ENCODE results near the gene UPF3A.
A peak's percentile ranks its signal among the peaks of the same experiment; 100 is the strongest.

Gene UPF3A

GRCh38 chr13:114314074-114314912 lies 32.9 kb downstream of the UPF3A start, which contains the start of gene CHAMP1 (continued):
- peak; percentile 49; the same call in 1 of the 2 replicates for TF ChIP-seq KLF17 (tag by site-specific recombination; IDR thresholded peaks at IDR 0.05)
- peak; percentile 83 for TF ChIP-seq KLF9 (tag by site-specific recombination; IDR thresholded peaks at IDR 0.05; ENCODE audit: low read depth)
- no peak for TF ChIP-seq ZNF707 (tag by site-specific recombination; IDR thresholded peaks at IDR 0.05)
- no peak for TF ChIP-seq ZNF148 (tag by site-specific recombination; IDR thresholded peaks at IDR 0.05; ENCODE audit: borderline replicate concordance)
- no peak for TF ChIP-seq ZNF174 (tag by site-specific recombination; IDR thresholded peaks at IDR 0.05)
- TF ChIP-seq ZBTB11 (tag by site-specific recombination; conservative IDR thresholded peaks at IDR 0.05; ENCODE audit: low read depth) = peak; percentile 73; the same call in 1 of the 2 replicates
- peak; percentile 71 for TF ChIP-seq KLF8 (tag by site-specific recombination; IDR thresholded peaks at IDR 0.05)
- no peak for TF ChIP-seq ZNF529 (tag by site-specific recombination; IDR thresholded peaks at IDR 0.05; ENCODE audit: insufficient replicate concordance)
- TF ChIP-seq ZNF423 (tag by site-specific recombination; IDR thresholded peaks at IDR 0.05) = no peak
- no peak for TF ChIP-seq ZNF544 (tag by site-specific recombination; IDR thresholded peaks at IDR 0.05)
- TF ChIP-seq ZSCAN18 (tag by site-specific recombination; IDR thresholded peaks at IDR 0.05) = no peak
- TF ChIP-seq TCF7L2 (IDR thresholded peaks at IDR 0.05; ENCODE audit: borderline replicate concordance, low read depth, low read length) = no peak
- no peak for TF ChIP-seq ZNF266 (tag by site-specific recombination; IDR thresholded peaks at IDR 0.05; ENCODE audit: low read depth)
- peak; percentile 78 for TF ChIP-seq ZNF660 (tag by site-specific recombination; IDR thresholded peaks at IDR 0.05)
- TF ChIP-seq BCL11A (tag by site-specific recombination; IDR thresholded peaks at IDR 0.05; ENCODE audit: low read depth) = no peak
- TF ChIP-seq ZNF394 (tag by site-specific recombination; IDR thresholded peaks at IDR 0.05; ENCODE audit: borderline replicate concordance) = no peak
- TF ChIP-seq INSM2 (tag by site-specific recombination; IDR thresholded peaks at IDR 0.05) = no peak
- TF ChIP-seq ZNF280D (tag by site-specific recombination; IDR thresholded peaks at IDR 0.05) = no peak
- no peak for TF ChIP-seq ZNF837 (tag by site-specific recombination; IDR thresholded peaks at IDR 0.05)
- TF ChIP-seq ZNF580 (tag by site-specific recombination; IDR thresholded peaks at IDR 0.05) = no peak
- TF ChIP-seq ZFP69B (tag by site-specific recombination; IDR thresholded peaks at IDR 0.05) = no peak
- no peak for TF ChIP-seq HOXD13 (CRISPR knock-in tag; IDR thresholded peaks at IDR 0.05; ENCODE audit: borderline replicate concordance)
- TF ChIP-seq ZSCAN4 (tag by site-specific recombination; IDR thresholded peaks at IDR 0.05) = no peak
